Naive thymus-derived CD8-positive, alpha-beta T cell (primary cell): ENCODE results near the gene NPAS4. TPM values are rescaled to one million over a fixed set of nuclear protein-coding genes. Genes with fewer than 3 reads are reported as not detected.
A peak's percentile ranks its signal among the peaks of the same experiment; 100 is the strongest.

ENCODE experiments used
- ATAC-seq, 2 donors: fragments of 150-1000 bp; cut with Tn5 transposase in 1 of 2; sonication (Bioruptor Pico), chemical (Tn5 transposase) in 1 of 2; 1 replicate in 1 of 2; 2 replicates in 1 of 2; pipeline ENCODE4 v1.10.0; 2021; ENCODE audit warnings: mild to moderate bottlenecking in 2 of 2, moderate library complexity in 2 of 2
- POLR2A ChIA-PET: fragments of 350-600 bp; sonication (Branson Sonifier 250); formaldehyde crosslinking; loops from one replicate; lab custom pipeline; 2021; ENCODE audit warnings: antibody characterized with exemption; lab: Charles Lee
- DNase-seq, 10 donors: peaks; one replicate each; pipeline versions ENCODE4 v3.0.0 to v3.0.0-alpha.2; 2020 to 2022
- H3K27ac Mint-ChIP-seq, 10 donors: one replicate each; pipeline ENCODE4 v1.8.0; 2020 to 2022; ENCODE audit warnings: mild to moderate bottlenecking in 10 of 10, mixed read lengths in 10 of 10, moderate library complexity in 4 of 10, inconsistent platforms in 1 of 10
- H3K27me3 Mint-ChIP-seq, 5 donors: one replicate each; pipeline ENCODE4 v1.8.0; 2021 to 2022; ENCODE audit warnings: mixed read lengths in 5 of 5
- H3K36me3 Mint-ChIP-seq, 3 donors: one replicate each; pipeline ENCODE4 v1.8.0; 2020 to 2022; ENCODE audit warnings: mixed read lengths in 3 of 3, mild to moderate bottlenecking in 2 of 3, inconsistent platforms in 1 of 3
- H3K4me1 Mint-ChIP-seq, 4 donors: one replicate each; pipeline ENCODE4 v1.8.0; 2021 to 2022; ENCODE audit warnings: mixed read lengths in 4 of 4
- H3K4me3 Mint-ChIP-seq, 10 donors: one replicate each; pipeline ENCODE4 v1.8.0; 2020 to 2022; ENCODE audit warnings: mild to moderate bottlenecking in 10 of 10, mixed read lengths in 10 of 10, moderate library complexity in 6 of 10, inconsistent platforms in 1 of 10
- H3K9me3 Mint-ChIP-seq, 9 donors: one replicate each; pipeline ENCODE4 v1.8.0; 2020 to 2022; ENCODE audit warnings: mixed read lengths in 9 of 9, mild to moderate bottlenecking in 3 of 9, inconsistent platforms in 1 of 9, moderate library complexity in 1 of 9
- polyA plus RNA-seq, 3 donors: library from polyadenylated mRNA; unstranded; fragments of 300-500 nt; fragmentation: Illumina TruSeq; gene quantifications; one replicate each; pipeline ENCODE4 v1.2.3, GENCODE V29; 2021
- total RNA-seq, 8 experiments: library from RNA in 2 of 8; stranded (reverse) in 2 of 8; gene quantifications; one replicate each; pipeline ENCODE4 v1.2.3 and lab custom pipeline; 2021 to 2026

NPAS4 gene
- total and polyA plus RNA-seq, 5 experiments from 2014 or later: not detected

GRCh38 chr11:66407651-66408050 is 13.2 kb upstream of the NPAS4 start:
- H3K4me1 Mint-ChIP-seq: peaks cover 4 to 7% (median 5%) of the 10 kb centered on the region in 4 donors
- DNase-seq: no peak
- no peak for ATAC-seq
- H3K9me3 Mint-ChIP-seq: no peaks in the 10 kb centered on the region
- POLR2A ChIA-PET: no interaction called here
- no peak overlapping the region for H3K27ac Mint-ChIP-seq
- H3K4me3 Mint-ChIP-seq: no peak overlapping the region
- H3K27me3 Mint-ChIP-seq: peaks cover 19 to 41% (median 27%) of the 10 kb centered on the region in 5 donors
- no peaks in the 10 kb centered on the region for H3K36me3 Mint-ChIP-seq

- H3K36me3 Mint-ChIP-seq: no peaks in the 10 kb centered on the region
- DNase-seq (peak; percentile 78 to 96 (median 92)), ATAC-seq (peak; percentile 85 to 86)
- POLR2A ChIA-PET: interaction anchor here (0.9 kb wide), 1 partner anchor 270 kb away, joined by 3 read pairs; no protein-coding TSS in a partner anchor
- H3K27me3 Mint-ChIP-seq: peaks cover 23 to 50% (median 32%) of the 10 kb centered on the region in 5 donors
- H3K4me3 Mint-ChIP-seq: peak overlapping the region; percentile 60 to 91 (median 86)
- H3K27ac Mint-ChIP-seq: peak overlapping the region in 8 of 10 donors; percentile 4 to 91 (median 77)
- H3K9me3 Mint-ChIP-seq: no peaks in the 10 kb centered on the region
- peaks cover 4 to 7% (median 5%) of the 10 kb centered on the region in 4 donors for H3K4me1 Mint-ChIP-seq
Measured at GRCh38 chr11:66408488-66409214, 12.2 kb upstream of the NPAS4 start.

GRCh38 chr11:66409226-66409625 is 11.6 kb upstream of the NPAS4 start:
- H3K9me3 Mint-ChIP-seq: no peaks in the 10 kb centered on the region
- H3K4me3 Mint-ChIP-seq: no peak overlapping the region
- ATAC-seq (no peak), DNase-seq (no peak)
- peaks cover 24 to 54% (median 30%) of the 10 kb centered on the region in 5 donors for H3K27me3 Mint-ChIP-seq
- H3K27ac Mint-ChIP-seq: peak overlapping the region in 1 of 10 donors; percentile 89
- POLR2A ChIA-PET: interaction anchor here (0.7 to 0.9 kb wide), 2 partner anchors 269 to 740 kb away, joined by 3 read pairs; no protein-coding TSS in a partner anchor
- peaks cover 4 to 7% (median 5%) of the 10 kb centered on the region in 4 donors for H3K4me1 Mint-ChIP-seq
- H3K36me3 Mint-ChIP-seq: no peaks in the 10 kb centered on the region

GRCh38 chr11:66410191-66410590 is 10.6 kb upstream of the NPAS4 start:
- POLR2A ChIA-PET: interaction anchor here (0.5 to 0.9 kb wide), 2 partner anchors 11 to 20 kb away, joined by 3 to 5 read pairs; no protein-coding TSS in a partner anchor
- Mint-ChIP-seq H3K9me3 (no peaks in the 10 kb centered on the region), H3K4me1 (peaks cover 4 to 7% (median 6%) of the 10 kb centered on the region in 4 donors), H3K27ac (no peak overlapping the region), H3K36me3 (no peaks in the 10 kb centered on the region), H3K4me3 (peak overlapping the region in 2 of 10 donors; percentile 51 to 70), H3K27me3 (peaks cover 22 to 54% (median 39%) of the 10 kb centered on the region in 5 donors)
- DNase-seq: no peak
- ATAC-seq: no peak

GRCh38 chr11:66411323-66411722 is 9.5 kb upstream of the NPAS4 start:
- Mint-ChIP-seq H3K9me3 (no peaks in the 10 kb centered on the region), H3K36me3 (no peaks in the 10 kb centered on the region), H3K27ac (no peak overlapping the region), H3K4me1 (peaks cover 4 to 7% (median 6%) of the 10 kb centered on the region in 4 donors), H3K4me3 (no peak overlapping the region), H3K27me3 (peaks cover 20 to 58% (median 41%) of the 10 kb centered on the region in 5 donors)
- DNase-seq (no peak), ATAC-seq (no peak)
- POLR2A ChIA-PET: no interaction called here

- POLR2A ChIA-PET: no interaction called here
- H3K4me3 Mint-ChIP-seq: no peak overlapping the region
- H3K27ac Mint-ChIP-seq: no peak overlapping the region
- DNase-seq (no peak), ATAC-seq (no peak)
- peaks cover 26 to 66% (median 48%) of the 10 kb centered on the region in 5 donors for H3K27me3 Mint-ChIP-seq
- H3K9me3 Mint-ChIP-seq: peaks cover 0 to under 1% (median 0%) of the 10 kb centered on the region in 9 donors
- H3K36me3 Mint-ChIP-seq: no peaks in the 10 kb centered on the region
- peaks cover 4 to 7% (median 6%) of the 10 kb centered on the region in 4 donors for H3K4me1 Mint-ChIP-seq
Measured at GRCh38 chr11:66412110-66412509, 8.7 kb upstream of the NPAS4 start.

GRCh38 chr11:66413167-66413566 is 7.7 kb upstream of the NPAS4 start:
- H3K4me1 Mint-ChIP-seq: peaks cover 4 to 13% (median 7%) of the 10 kb centered on the region in 4 donors
- peak overlapping the region in 1 of 10 donors; percentile 40 for H3K27ac Mint-ChIP-seq
- no peak for ATAC-seq
- peaks cover 37 to 77% (median 59%) of the 10 kb centered on the region in 5 donors for H3K27me3 Mint-ChIP-seq
- peaks cover 0 to 10% (median 0%) of the 10 kb centered on the region in 9 donors for H3K9me3 Mint-ChIP-seq
- no peak for DNase-seq
- peaks cover 0 to 7% (median 0%) of the 10 kb centered on the region in 3 donors for H3K36me3 Mint-ChIP-seq
- POLR2A ChIA-PET: no interaction called here
- H3K4me3 Mint-ChIP-seq: no peak overlapping the region

GRCh38 chr11:66414120-66414934 is 6.5 kb upstream of the NPAS4 start:
- POLR2A ChIA-PET: interaction anchor here (0.5 kb wide), 1 partner anchor 17 kb away, joined by 4 read pairs; no protein-coding TSS in a partner anchor
- Mint-ChIP-seq H3K27me3 (peaks cover 40 to 85% (median 66%) of the 10 kb centered on the region in 5 donors), H3K9me3 (peaks cover 0 to 15% (median 4%) of the 10 kb centered on the region in 9 donors), H3K36me3 (peaks cover 0 to 11% (median 2%) of the 10 kb centered on the region in 3 donors), H3K4me3 (no peak overlapping the region), H3K4me1 (peaks cover 0 to 13% (median 6%) of the 10 kb centered on the region in 4 donors), H3K27ac (no peak overlapping the region)
- DNase-seq (no peak), ATAC-seq (no peak)

- Mint-ChIP-seq H3K4me1 (peaks cover 0 to 13% (median 7%) of the 10 kb centered on the region in 4 donors), H3K36me3 (peaks cover 0 to 11% (median 2%) of the 10 kb centered on the region in 3 donors), H3K9me3 (peaks cover 0 to 15% (median 4%) of the 10 kb centered on the region in 9 donors), H3K4me3 (no peak overlapping the region), H3K27me3 (peaks cover 43 to 85% (median 65%) of the 10 kb centered on the region in 5 donors), H3K27ac (no peak overlapping the region)
- DNase-seq: no peak
- POLR2A ChIA-PET: interaction anchor here (0.6 kb wide), 1 partner anchor 23 kb away, joined by 3 read pairs; the partner anchor contains the start of gene MRPL11
- ATAC-seq: no peak
Measured at GRCh38 chr11:66415423-66415822, 5.4 kb upstream of the NPAS4 start.

GRCh38 chr11:66417000-66417399 is 3.8 kb upstream of the NPAS4 start:
- H3K9me3 Mint-ChIP-seq: peaks cover 0 to 15% (median 5%) of the 10 kb centered on the region in 9 donors
- H3K4me3 Mint-ChIP-seq: no peak overlapping the region
- ATAC-seq (no peak), DNase-seq (no peak)
- H3K27me3 Mint-ChIP-seq: peaks cover 38 to 75% (median 59%) of the 10 kb centered on the region in 5 donors
- peaks cover 5 to 13% (median 9%) of the 10 kb centered on the region in 4 donors for H3K4me1 Mint-ChIP-seq
- H3K36me3 Mint-ChIP-seq: peaks cover 0 to 11% (median 2%) of the 10 kb centered on the region in 3 donors
- POLR2A ChIA-PET: interaction anchor here (0.6 kb wide), 1 partner anchor 1535 kb away, joined by 3 read pairs; no protein-coding TSS in a partner anchor
- no peak overlapping the region for H3K27ac Mint-ChIP-seq

GRCh38 chr11:66418168-66418985 is 2.5 kb upstream of the NPAS4 start:
- peak; percentile 6 to 73 (median 37) for DNase-seq
- POLR2A ChIA-PET: interaction anchor here (0.5 kb wide), 1 partner anchor 19 kb away, joined by 3 read pairs; no protein-coding TSS in a partner anchor
- H3K4me1 Mint-ChIP-seq: peaks cover 5 to 13% (median 9%) of the 10 kb centered on the region in 4 donors
- peak in 1 of 2 donors; percentile 33 for ATAC-seq
- H3K36me3 Mint-ChIP-seq: peaks cover 0 to 11% (median 2%) of the 10 kb centered on the region in 3 donors
- H3K4me3 Mint-ChIP-seq: no peak overlapping the region
- H3K27ac Mint-ChIP-seq: peak overlapping the region in 1 of 10 donors; percentile 94
- H3K27me3 Mint-ChIP-seq: peaks cover 36 to 64% (median 52%) of the 10 kb centered on the region in 5 donors
- H3K9me3 Mint-ChIP-seq: peaks cover 0 to 22% (median 5%) of the 10 kb centered on the region in 9 donors
